GM12878 (cell line): Measurements from ENCODE around the gene C10orf67. TPM values are rescaled to one million over a fixed set of nuclear protein-coding genes. Genes with fewer than 3 reads are reported as not detected.

Experiments used
- ATAC-seq: fragments of 200-7000 bp; cut with Tn5 transposase; 3 replicates; pipeline ENCODE4 v1.9.1; 2020; ENCODE audit warnings: mild to moderate bottlenecking, moderate library complexity
- BruUV-seq: library from RNA; stranded (reverse); fragments of 400-500 nt; replicated peaks from 2 replicates; lab custom pipeline; 2021; lab: Mats Ljungman, UMichigan
- CTCF ChIA-PET: fragments of 300-600 bp; sonication (Branson Sonifier 250); formaldehyde crosslinking; extraction: SDS; loops from one replicate; lab custom pipeline; 2021; ENCODE audit warnings: inconsistent platforms; lab: Yijun Ruan, JAX
- POLR2A ChIA-PET: fragments of 350-600 bp; formaldehyde crosslinking; extraction: SDS; loops from one replicate; lab custom pipeline; 2021; ENCODE audit warnings: inconsistent platforms; lab: Charles Lee
- RAD21 ChIA-PET: fragments of 300-600 bp; sonication (Branson Sonifier 250); formaldehyde crosslinking; loops from one replicate; lab custom pipeline; 2023; ENCODE audit warnings: antibody characterized with exemption; ENCODE audit not compliant: unreplicated experiment; lab: Charles Lee
- SMC1A ChIA-PET: fragments of 300-600 bp; sonication (Branson Sonifier 250); formaldehyde crosslinking; loops from one replicate; lab custom pipeline; 2023; ENCODE audit not compliant: unreplicated experiment, uncharacterized antibody; lab: Charles Lee
- DNase-seq: peaks from one replicate; pipeline ENCODE4 v3.0.0-alpha.2; 2011; ENCODE audit warnings: low read depth, low spot score
- FAIRE-seq: peaks from 3 replicates; lab custom pipeline; 2011; peaks lifted over from hg19 to GRCh38; lab: Jason Lieb, UNC
- H2AFZ ChIP-seq: 2 replicates; pipeline ENCODE4 v1.6.0; 2011; ENCODE audit warnings: low read depth, low read length, control low read depth; ENCODE audit not compliant: control insufficient read depth
- H3K27ac ChIP-seq: 2 replicates; pipeline ENCODE4 v1.5.1; 2011; ENCODE audit warnings: control low read depth; ENCODE audit not compliant: control insufficient read depth, insufficient read depth
- H3K27me3 ChIP-seq, 2 experiments: replicated peaks in 1 of 2; 2 replicates each; pipeline versions ENCODE4 v1.6.0 to v1.6.1; 2011; ENCODE audit warnings: low read length in 1 of 2; ENCODE audit not compliant: control insufficient read depth in 2 of 2, insufficient read depth in 2 of 2
- H3K36me3 ChIP-seq, 2 experiments: 2 replicates each; pipeline ENCODE4 v1.5.1; 2011; ENCODE audit warnings: low read length in 1 of 2; ENCODE audit not compliant: control insufficient read depth in 2 of 2, insufficient read depth in 2 of 2
- H3K4me1 ChIP-seq: 2 replicates; pipeline ENCODE4 v1.6.1; 2011; ENCODE audit warnings: mild to moderate bottlenecking, low read length, moderate library complexity, mixed read lengths; ENCODE audit not compliant: control insufficient read depth, insufficient read depth
- H3K4me2 ChIP-seq: 2 replicates; pipeline ENCODE4 v1.6.0; 2011; ENCODE audit warnings: control low read depth; ENCODE audit not compliant: control insufficient read depth, insufficient read depth
- H3K4me3 ChIP-seq: fragments of 200-600 bp; sonication (generic); 2 replicates; pipeline ENCODE4 v1.5.1; 2016
- H3K79me2 ChIP-seq: 2 replicates; pipeline ENCODE4 v1.6.0; 2011; ENCODE audit warnings: low read length; ENCODE audit not compliant: control insufficient read depth, insufficient read depth
- H3K9ac ChIP-seq: 2 replicates; pipeline ENCODE4 v1.8.0; 2011; ENCODE audit warnings: low read length, control low read depth, mixed read lengths; ENCODE audit not compliant: control insufficient read depth, insufficient read depth
- H3K9me3 ChIP-seq: replicated peaks from 3 replicates; pipeline ENCODE4 v1.5.1; 2011; ENCODE audit warnings: mild to moderate bottlenecking, low read length; ENCODE audit not compliant: control insufficient read depth, insufficient read depth
- H4K20me1 ChIP-seq: 2 replicates; pipeline ENCODE4 v1.6.0; 2011; ENCODE audit not compliant: control insufficient read depth, insufficient read depth
- BHLHE40 ChIP-seq, 2 experiments: fragments of 450-650 bp in 1 of 2; IDR thresholded peaks; 2 replicates each; pipeline ENCODE4 v1.6.1; 2011 to 2017; ENCODE audit warnings: low read depth in 2 of 2, borderline replicate concordance in 1 of 2, improper control_type of control experiment in 1 of 2, low read length in 1 of 2, mild to moderate bottlenecking in 1 of 2
- CUX1 ChIP-seq: IDR thresholded peaks from 2 replicates; pipeline ENCODE4 v1.6.1; 2012; ENCODE audit warnings: improper control_type of control experiment, low read depth, low read length; ENCODE audit not compliant: insufficient replicate concordance
- E2F8 ChIP-seq: fragments of 450-650 bp; IDR thresholded peaks from 2 replicates; pipeline ENCODE4 v1.6.1; 2018; ENCODE audit warnings: mild to moderate bottlenecking, low read depth, moderate library complexity; ENCODE audit not compliant: partially characterized antibody
- IKZF2 ChIP-seq, 2 experiments: fragments of 450-650 bp; IDR thresholded peaks; 2 replicates each; pipeline ENCODE4 v1.6.1; 2017; ENCODE audit warnings: mild to moderate bottlenecking in 2 of 2, moderate library complexity in 2 of 2
- IRF3 ChIP-seq: fragments of 450-650 bp; IDR thresholded peaks from 2 replicates; pipeline ENCODE4 v1.6.1; 2014; ENCODE audit warnings: mild to moderate bottlenecking
- SUPT20H ChIP-seq: IDR thresholded peaks from 2 replicates; pipeline ENCODE4 v1.6.1; 2011; ENCODE audit warnings: low read depth, mild to moderate bottlenecking, low read length, moderate library complexity, borderline replicate concordance; ENCODE audit not compliant: control insufficient read depth
- ZBTB40 ChIP-seq: fragments of 450-650 bp; IDR thresholded peaks from 2 replicates; pipeline ENCODE4 v1.6.1; 2016; ENCODE audit warnings: mild to moderate bottlenecking, moderate library complexity, borderline replicate concordance
- ZSCAN29 ChIP-seq: fragments of 450-650 bp; IDR thresholded peaks from 2 replicates; pipeline ENCODE4 v1.6.1; 2017; ENCODE audit warnings: mild to moderate bottlenecking, moderate library complexity
- WGBS: methylation state at CpG from one replicate; pipeline ENCODE4 v1.1.6; 2016; ENCODE audit warnings: low lambda C conversion rate; ENCODE audit not compliant: insufficient replicate concordance, insufficient coverage; ENCODE audit errors: missing lambda C conversion rate; 5-methylcytosine and 5-hydroxymethylcytosine counted together
- in situ Hi-C: fragments of 300-500 bp; cut with MboI; formaldehyde crosslinking; loops from 9 replicates; pipeline ENCODE4 v1.14.3; 2018; ENCODE audit warnings: mixed read lengths
- intact Hi-C: fragments of 100-400 bp; cut with micrococcal nuclease; formaldehyde crosslinking; loops from one replicate; pipeline ENCODE4 v1.14.2; 2022; ENCODE audit not compliant: unreplicated experiment
- polyA plus RNA-seq, 11 experiments: library from polyadenylated mRNA; depleted of rRNA in 4 of 11; unstranded in 6 of 11; stranded (reverse) in 5 of 11; fragments of >200 nt; fragmentation: Nextera tagmentation in 4 of 11; fragmentation: Illumina TruSeq in 1 of 11; extraction: Ambion mirVana in 4 of 11; extraction: Trizol in 1 of 11; gene quantifications; 1 replicate in 1 of 11; 2 replicates in 10 of 11; pipeline versions ENCODE4 v1.2.1 to v1.2.3, GENCODE V29; 2011 to 2016; ENCODE audit warnings: inconsistent platforms in 2 of 11, missing spikeins in 2 of 11, low read depth in 1 of 11
- total RNA-seq, 4 experiments: library from RNA; depleted of rRNA in 3 of 4; stranded (reverse); fragments of >200 nt in 3 of 4; fragmentation: Illumina TruSeq in 1 of 4; extraction: Trizol in 1 of 4; gene quantifications; 2 replicates each; pipeline versions ENCODE4 v1.2.1 to v1.2.3, GENCODE V29; 2013 to 2021

The C10orf67 gene
- total and polyA plus RNA-seq, 10 of the 15 experiments (the other 5 are each of a cell fraction or from before 2014, with no cell fraction given): 0.06 TPM; not detected in 9

GRCh38 chr10:23367896-23368595 lies 23.4 kb upstream of the C10orf67 start:
- intact Hi-C loops (loop anchor here (1.0 kb wide), 1 partner anchor 70 kb away; no protein-coding TSS in a partner anchor), in situ Hi-C loops (no loop called here)
- ChIA-PET POLR2A (no interaction called here), RAD21 (no interaction called here), SMC1A (no interaction called here), CTCF (interaction anchor here (0.9 to 1.1 kb wide), 2 partner anchors 9 to 12 kb away, joined by 3 read pairs; no protein-coding TSS in a partner anchor)
- BruUV-seq: no TSS peak
- no peak overlapping the region for H3K27ac ChIP-seq
- H3K27me3 ChIP-seq: no peaks in the 10 kb centered on the region
- DNase-seq (no peak), ATAC-seq (no peak), FAIRE-seq (no peak)
- peak overlapping the region; percentile 29; the same call in 1 of the 2 replicates for H2AFZ ChIP-seq
- H3K4me1 ChIP-seq: peaks cover 33% of the 10 kb centered on the region
- H4K20me1 ChIP-seq: no peaks in the 10 kb centered on the region
- peak overlapping the region; percentile 58 for H3K4me2 ChIP-seq
- peak overlapping the region; percentile 26; the same call in 1 of the 2 replicates for H3K4me3 ChIP-seq
- WGBS: 63% methylated on average over 6 of the region's 6 CpGs
- H3K36me3 ChIP-seq: no peaks in the 10 kb centered on the region
- no peaks in the 10 kb centered on the region for H3K9me3 ChIP-seq
- no peak overlapping the region for H3K9ac ChIP-seq
- H3K79me2 ChIP-seq: no peaks in the 10 kb centered on the region
- TF ChIP-seq ZSCAN29: no peak
- no peak for TF ChIP-seq BHLHE40 (IDR thresholded peaks at IDR 0.05; ENCODE audit: borderline replicate concordance in 1 of 2, low read depth in 2 of 2, low read length in 1 of 2)
- no peak for TF ChIP-seq CUX1
- no peak for TF ChIP-seq ZBTB40
- TF ChIP-seq E2F8: no peak
- no peak for TF ChIP-seq IRF3
- TF ChIP-seq SUPT20H: no peak
- no peak for TF ChIP-seq IKZF2 (IDR thresholded peaks at IDR 0.05)
